GM19238 (cell line): ENCODE data around the gene RRAS.
"Not testable (repeated sequence)": the region's sequence is repeated elsewhere in the genome, so short reads cannot be mapped to it uniquely, and the experiment has no call there.

ENCODE experiments used
- DNase-seq: peaks from one replicate; pipeline ENCODE4 v3.0.0; 2011; ENCODE audit warnings: low spot score; ENCODE audit not compliant: insufficient read length

RRAS gene

GRCh38 chr19:49632576-49632975 lies 7.4 kb downstream of the RRAS start:
- no peak for DNase-seq

- DNase-seq, result no peak
These were observed 8.2 kb downstream of the RRAS start for GRCh38 chr19:49631610-49632192.

- DNase-seq, result no peak
These were observed 8.8 kb downstream of the RRAS start for GRCh38 chr19:49631014-49631588.

GRCh38 chr19:49629659-49630058 lies 10.3 kb downstream of the RRAS start:
- DNase-seq, result no peak

GRCh38 chr19:49626226-49626625 lies 13.7 kb downstream of the RRAS start:
- no peak for DNase-seq

- no peak for DNase-seq
These were observed 14.7 kb downstream of the RRAS start for GRCh38 chr19:49624967-49625910.

GRCh38 chr19:49617860-49618259 lies 22.1 kb downstream of the RRAS start:
- DNase-seq, result not testable (repeated sequence)

GRCh38 chr19:49616945-49617344 lies 23.0 kb downstream of the RRAS start:
- no peak for DNase-seq

GRCh38 chr19:49616532-49616931 lies 23.4 kb downstream of the RRAS start:
- DNase-seq, result no peak

GRCh38 chr19:49615861-49616260 lies 24.1 kb downstream of the RRAS start:
- DNase-seq, result no peak

- no peak for DNase-seq
These were observed 25.7 kb downstream of the RRAS start for GRCh38 chr19:49614096-49614833.

GRCh38 chr19:49613374-49613773 lies 26.6 kb downstream of the RRAS start:
- no peak for DNase-seq

- DNase-seq, result no peak
These were observed 30.3 kb downstream of the RRAS start for GRCh38 chr19:49609499-49610092.

- no peak for DNase-seq
These were observed 34.3 kb downstream of the RRAS start for GRCh38 chr19:49605605-49606004.

- DNase-seq, result no peak
These were observed 37.1 kb downstream of the RRAS start for GRCh38 chr19:49602806-49603205.

- DNase-seq, result no peak
These were observed 38.4 kb downstream of the RRAS start for GRCh38 chr19:49601482-49602038.

- DNase-seq, result no peak
These were observed 40.3 kb downstream of the RRAS start for GRCh38 chr19:49599378-49600295.

- no peak for DNase-seq
These were observed 42.3 kb downstream of the RRAS start for GRCh38 chr19:49597703-49597974.

GRCh38 chr19:49596954-49597702 lies 42.8 kb downstream of the RRAS start:
- no peak for DNase-seq
